WTC11 (cell line): Measurements from ENCODE around the gene PCSK5. TPM values are rescaled to one million over a fixed set of nuclear protein-coding genes. Genes with fewer than 3 reads are reported as not detected.

Experiments used
- ATAC-seq: fragments of 200-7000 bp; cut with Tn5 transposase; 2 replicates; pipeline ENCODE4 v1.10.0; 2021; ENCODE audit warnings: mild to moderate bottlenecking, moderate library complexity
- CTCF ChIA-PET: fragments of 300-600 bp; sonication (Branson Sonifier 250); formaldehyde crosslinking; loops from one replicate; lab custom pipeline; 2021; ENCODE audit warnings: antibody characterized with exemption; lab: Charles Lee
- POLR2A ChIA-PET: fragments of 350-600 bp; sonication (Branson Sonifier 250); formaldehyde crosslinking; loops from one replicate; lab custom pipeline; 2021; ENCODE audit warnings: antibody characterized with exemption; lab: Charles Lee
- DNase-seq: peaks from one replicate; pipeline ENCODE4 v3.0.0; 2021; ENCODE audit warnings: low spot score
- H3K27ac Mint-ChIP-seq: 2 replicates; pipeline ENCODE4 v1.8.0; 2021; ENCODE audit warnings: mixed read lengths
- H3K27me3 Mint-ChIP-seq: 2 replicates; pipeline ENCODE4 v1.8.0; 2021; ENCODE audit warnings: low read depth, mild to moderate bottlenecking, moderate library complexity, mixed read lengths
- H3K36me3 Mint-ChIP-seq: 2 replicates; pipeline ENCODE4 v1.8.0; 2021; ENCODE audit warnings: mixed read lengths
- H3K4me1 Mint-ChIP-seq: 2 replicates; pipeline ENCODE4 v1.8.0; 2022; ENCODE audit warnings: mixed read lengths
- H3K4me3 Mint-ChIP-seq: 2 replicates; pipeline ENCODE4 v1.8.0; 2021; ENCODE audit warnings: mild to moderate bottlenecking, moderate library complexity, mixed read lengths
- H3K9me3 Mint-ChIP-seq: 2 replicates; pipeline ENCODE4 v1.8.0; 2021; ENCODE audit warnings: mixed read lengths
- ESRRA ChIP-seq: sonication (generic); formaldehyde crosslinking; IDR thresholded peaks from 2 replicates; pipeline ENCODE4 v1.8.1; 2022; ENCODE audit warnings: mild to moderate bottlenecking, missing genetic modification reagents, borderline replicate concordance
- FOXK1 ChIP-seq: sonication (generic); formaldehyde crosslinking; IDR thresholded peaks from 2 replicates; pipeline ENCODE4 v1.8.0; 2022; ENCODE audit warnings: mild to moderate bottlenecking, moderate library complexity, missing genetic modification reagents
- JAZF1 ChIP-seq: fragments of 250-450 bp; sonication (Bioruptor Pico); IDR thresholded peaks from 2 replicates; pipeline ENCODE4 v1.9.0; 2021; ENCODE audit warnings: moderate library complexity, mild to moderate bottlenecking, inconsistent platforms
- KAT7 ChIP-seq: sonication (generic); formaldehyde crosslinking; IDR thresholded peaks from 2 replicates; pipeline ENCODE4 v1.8.1; 2023; ENCODE audit warnings: missing genetic modification reagents, mild to moderate bottlenecking, borderline replicate concordance
- MXD4 ChIP-seq: fragments of 250-450 bp; sonication (Bioruptor Pico); IDR thresholded peaks from 2 replicates; pipeline ENCODE4 v1.8.0; 2021; ENCODE audit warnings: mild to moderate bottlenecking, moderate library complexity, borderline replicate concordance
- NFE2L1 ChIP-seq: sonication (generic); formaldehyde crosslinking; IDR thresholded peaks from 2 replicates; pipeline ENCODE4 v1.8.1; 2023; ENCODE audit warnings: missing genetic modification reagents
- NR1H2 ChIP-seq: sonication (generic); formaldehyde crosslinking; IDR thresholded peaks from 2 replicates; pipeline ENCODE4 v1.9.0; 2021; ENCODE audit warnings: mild to moderate bottlenecking, moderate library complexity, missing genetic modification reagents
- NR3C1 ChIP-seq: sonication (generic); formaldehyde crosslinking; conservative IDR thresholded peaks from 2 replicates; pipeline ENCODE4 v1.8.1; 2023; ENCODE audit warnings: low read depth, mild to moderate bottlenecking, missing genetic modification reagents
- OVOL2 ChIP-seq: fragments of 250-450 bp; sonication (Bioruptor Pico); IDR thresholded peaks from 2 replicates; pipeline ENCODE4 v1.9.0; 2021; ENCODE audit warnings: mild to moderate bottlenecking, borderline replicate concordance
- PREB ChIP-seq: sonication (generic); formaldehyde crosslinking; IDR thresholded peaks from 2 replicates; pipeline ENCODE4 v1.8.1; 2022; ENCODE audit warnings: mild to moderate bottlenecking, missing genetic modification reagents, moderate library complexity, borderline replicate concordance
- SOX15 ChIP-seq: fragments of 250-450 bp; sonication (Bioruptor Pico); IDR thresholded peaks from 2 replicates; pipeline ENCODE4 v1.9.0; 2021; ENCODE audit warnings: mild to moderate bottlenecking
- SP1 ChIP-seq: sonication (generic); formaldehyde crosslinking; conservative IDR thresholded peaks from 2 replicates; pipeline ENCODE4 v1.8.1; 2022; ENCODE audit warnings: missing genetic modification reagents
- TEAD4 ChIP-seq: sonication (generic); formaldehyde crosslinking; IDR thresholded peaks from 2 replicates; pipeline ENCODE4 v1.8.0; 2022; ENCODE audit warnings: mild to moderate bottlenecking, missing genetic modification reagents
- USF2 ChIP-seq: sonication (generic); formaldehyde crosslinking; IDR thresholded peaks from 2 replicates; pipeline ENCODE4 v1.8.1; 2023; ENCODE audit warnings: mild to moderate bottlenecking, missing genetic modification reagents, moderate library complexity
- ZNF263 ChIP-seq: sonication (generic); formaldehyde crosslinking; IDR thresholded peaks from 2 replicates; pipeline ENCODE4 v1.8.1; 2022; ENCODE audit warnings: low read depth, mild to moderate bottlenecking, moderate library complexity, missing genetic modification reagents
- ZNF317 ChIP-seq: sonication (generic); formaldehyde crosslinking; IDR thresholded peaks from 2 replicates; pipeline ENCODE4 v1.8.1; 2023; ENCODE audit warnings: low read depth, mild to moderate bottlenecking, moderate library complexity, missing genetic modification reagents, borderline replicate concordance
- ZNF532 ChIP-seq: fragments of 250-450 bp; sonication (Bioruptor Pico); IDR thresholded peaks from 2 replicates; pipeline ENCODE4 v1.9.0; 2021; ENCODE audit warnings: mild to moderate bottlenecking, borderline replicate concordance
- ZSCAN18 ChIP-seq: fragments of 250-450 bp; sonication (Bioruptor Pico); IDR thresholded peaks from 2 replicates; pipeline ENCODE4 v2.1.2; 2022; ENCODE audit warnings: mild to moderate bottlenecking, moderate library complexity
- total RNA-seq: library from RNA; stranded (reverse); gene quantifications from 3 replicates; pipeline ENCODE4 v1.2.3, GENCODE V29; 2021
- TF ChIP-seq, protein P1 (sequence below): sonication (generic); formaldehyde crosslinking; IDR thresholded peaks from 2 replicates; pipeline ENCODE4 v1.8.1; 2022; ENCODE audit warnings: mild to moderate bottlenecking, moderate library complexity, missing genetic modification reagents
- TF ChIP-seq, protein P2 (sequence below): fragments of 250-450 bp; sonication (Bioruptor Pico); IDR thresholded peaks from 2 replicates; pipeline ENCODE4 v1.9.0; 2021; ENCODE audit warnings: moderate library complexity, mild to moderate bottlenecking, inconsistent platforms, borderline replicate concordance
- TF ChIP-seq, protein P3 (sequence below): sonication (generic); formaldehyde crosslinking; IDR thresholded peaks from 2 replicates; pipeline ENCODE4 v1.8.1; 2022; ENCODE audit warnings: low read depth, missing genetic modification reagents, borderline replicate concordance

Gene PCSK5
- total RNA-seq, 1 experiment from 2014 or later, result 30.6 TPM

- TF ChIP-seq, protein P1, sequence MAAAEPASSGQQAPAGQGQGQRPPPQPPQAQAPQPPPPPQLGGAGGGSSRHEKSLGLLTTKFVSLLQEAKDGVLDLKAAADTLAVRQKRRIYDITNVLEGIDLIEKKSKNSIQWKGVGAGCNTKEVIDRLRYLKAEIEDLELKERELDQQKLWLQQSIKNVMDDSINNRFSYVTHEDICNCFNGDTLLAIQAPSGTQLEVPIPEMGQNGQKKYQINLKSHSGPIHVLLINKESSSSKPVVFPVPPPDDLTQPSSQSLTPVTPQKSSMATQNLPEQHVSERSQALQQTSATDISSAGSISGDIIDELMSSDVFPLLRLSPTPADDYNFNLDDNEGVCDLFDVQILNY, result no peak
- TF ChIP-seq OVOL2 (CRISPR knock-in tag), result no peak
- TF ChIP-seq SOX15, result no peak
- TF ChIP-seq, all 79 proteins: peak for 0
Measured at GRCh38 chr9:75871624-75872023, 18.8 kb upstream of the PCSK5 start (continued).

DNA sequence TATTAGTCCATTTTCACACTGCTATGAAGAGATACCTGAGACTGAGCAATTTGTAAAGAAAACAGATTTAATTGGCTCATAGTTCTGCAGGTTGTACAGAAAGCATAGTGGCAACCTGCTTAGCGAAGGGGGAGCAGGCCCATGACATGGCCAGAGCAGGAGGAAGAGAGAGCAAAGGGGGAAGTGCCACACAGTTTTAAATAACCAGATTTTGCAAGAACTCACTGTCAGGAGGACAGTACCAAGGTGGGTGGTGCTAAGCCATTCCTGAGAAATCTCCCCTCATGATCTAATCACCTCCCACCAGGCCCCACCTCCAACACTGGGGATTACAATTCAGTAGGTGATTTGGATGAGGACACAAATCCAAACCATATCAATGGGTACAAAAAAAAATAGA is 16.8 kb upstream of the PCSK5 start:
- Mint-ChIP-seq H3K27me3 (no peaks in the 10 kb centered on the region), H3K27ac (no peak overlapping the region), H3K4me1 (peaks cover 2% of the 10 kb centered on the region; the same call in 1 of the 2 replicates), H3K4me3 (no peak overlapping the region), H3K36me3 (no peaks in the 10 kb centered on the region), H3K9me3 (0 out of 2 replicates have a peak, but pooled peaks cover 3% of the 10 kb centered on the region)
- ATAC-seq (no peak), DNase-seq (no peak)
- ChIA-PET POLR2A (no interaction called here), CTCF (no interaction called here)
- TF ChIP-seq NR1H2 (CRISPR knock-in tag), result no peak
- no peak for TF ChIP-seq USF2 (CRISPR knock-in tag)
- TF ChIP-seq ZNF263 (CRISPR knock-in tag), result no peak
- TF ChIP-seq MXD4 (CRISPR knock-in tag), result no peak
- no peak for TF ChIP-seq NR3C1
- TF ChIP-seq, protein P1, result no peak
- TF ChIP-seq, protein P2, sequence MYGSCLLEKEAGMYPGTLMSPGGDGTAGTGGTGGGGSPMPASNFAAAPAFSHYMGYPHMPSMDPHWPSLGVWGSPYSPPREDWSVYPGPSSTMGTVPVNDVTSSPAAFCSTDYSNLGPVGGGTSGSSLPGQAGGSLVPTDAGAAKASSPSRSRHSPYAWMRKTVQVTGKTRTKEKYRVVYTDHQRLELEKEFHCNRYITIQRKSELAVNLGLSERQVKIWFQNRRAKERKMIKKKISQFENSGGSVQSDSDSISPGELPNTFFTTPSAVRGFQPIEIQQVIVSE (CRISPR knock-in tag), result no peak
- no peak for TF ChIP-seq FOXK1
- no peak for TF ChIP-seq NFE2L1
- TF ChIP-seq SP1 (CRISPR knock-in tag), result no peak
- no peak for TF ChIP-seq ZNF532 (CRISPR knock-in tag)
- TF ChIP-seq, protein P3, sequence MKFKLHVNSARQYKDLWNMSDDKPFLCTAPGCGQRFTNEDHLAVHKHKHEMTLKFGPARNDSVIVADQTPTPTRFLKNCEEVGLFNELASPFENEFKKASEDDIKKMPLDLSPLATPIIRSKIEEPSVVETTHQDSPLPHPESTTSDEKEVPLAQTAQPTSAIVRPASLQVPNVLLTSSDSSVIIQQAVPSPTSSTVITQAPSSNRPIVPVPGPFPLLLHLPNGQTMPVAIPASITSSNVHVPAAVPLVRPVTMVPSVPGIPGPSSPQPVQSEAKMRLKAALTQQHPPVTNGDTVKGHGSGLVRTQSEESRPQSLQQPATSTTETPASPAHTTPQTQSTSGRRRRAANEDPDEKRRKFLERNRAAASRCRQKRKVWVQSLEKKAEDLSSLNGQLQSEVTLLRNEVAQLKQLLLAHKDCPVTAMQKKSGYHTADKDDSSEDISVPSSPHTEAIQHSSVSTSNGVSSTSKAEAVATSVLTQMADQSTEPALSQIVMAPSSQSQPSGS (CRISPR knock-in tag), result no peak
- TF ChIP-seq ESRRA (CRISPR knock-in tag), result no peak
- TF ChIP-seq TEAD4, result no peak
- no peak for TF ChIP-seq JAZF1 (CRISPR knock-in tag)
- no peak for TF ChIP-seq ZNF317 (CRISPR knock-in tag)
- TF ChIP-seq OVOL2 (CRISPR knock-in tag), result no peak
- TF ChIP-seq PREB, result no peak
- no peak for TF ChIP-seq KAT7 (CRISPR knock-in tag)
- no peak for TF ChIP-seq ZSCAN18 (CRISPR knock-in tag)
